ENCODE data around the gene MMP10.

MMP10 gene

DNA sequence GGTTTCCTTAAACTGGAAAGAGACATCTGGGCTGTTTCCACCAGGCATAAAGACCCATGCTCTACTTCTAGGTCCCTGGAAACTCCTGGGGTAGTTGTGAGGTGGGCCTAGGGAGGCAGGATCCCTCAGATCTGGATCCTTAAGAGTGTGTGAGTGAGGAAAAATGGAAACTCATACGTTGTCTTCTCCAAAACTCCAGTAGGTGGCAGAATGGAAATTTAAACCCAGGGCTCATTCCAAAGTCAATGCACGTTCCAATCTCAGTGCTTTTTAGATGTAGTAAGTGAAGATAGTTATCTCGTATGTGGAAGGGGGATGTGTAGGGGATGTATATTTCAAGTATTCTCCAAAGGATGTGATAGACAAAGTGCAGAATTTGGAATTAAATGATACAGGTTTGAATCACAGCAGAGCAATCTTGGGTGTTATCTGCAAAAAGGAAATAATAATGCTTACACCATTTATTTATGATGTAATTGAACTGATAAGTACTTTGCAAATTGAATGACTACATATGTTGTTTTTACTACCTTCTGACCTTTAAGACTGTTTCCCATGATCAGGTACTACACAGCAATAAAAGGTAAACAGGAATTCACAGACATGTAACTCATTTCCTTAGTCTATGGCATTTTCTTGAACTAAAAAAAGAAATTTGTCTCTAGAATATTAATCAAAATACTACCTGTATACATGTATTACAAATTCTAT lies 30.7 kb upstream of the MMP10 start:
- DNase-seq (ENCODE audit: extremely low spot score), result no peak
- TF ChIP-seq, protein P1, sequence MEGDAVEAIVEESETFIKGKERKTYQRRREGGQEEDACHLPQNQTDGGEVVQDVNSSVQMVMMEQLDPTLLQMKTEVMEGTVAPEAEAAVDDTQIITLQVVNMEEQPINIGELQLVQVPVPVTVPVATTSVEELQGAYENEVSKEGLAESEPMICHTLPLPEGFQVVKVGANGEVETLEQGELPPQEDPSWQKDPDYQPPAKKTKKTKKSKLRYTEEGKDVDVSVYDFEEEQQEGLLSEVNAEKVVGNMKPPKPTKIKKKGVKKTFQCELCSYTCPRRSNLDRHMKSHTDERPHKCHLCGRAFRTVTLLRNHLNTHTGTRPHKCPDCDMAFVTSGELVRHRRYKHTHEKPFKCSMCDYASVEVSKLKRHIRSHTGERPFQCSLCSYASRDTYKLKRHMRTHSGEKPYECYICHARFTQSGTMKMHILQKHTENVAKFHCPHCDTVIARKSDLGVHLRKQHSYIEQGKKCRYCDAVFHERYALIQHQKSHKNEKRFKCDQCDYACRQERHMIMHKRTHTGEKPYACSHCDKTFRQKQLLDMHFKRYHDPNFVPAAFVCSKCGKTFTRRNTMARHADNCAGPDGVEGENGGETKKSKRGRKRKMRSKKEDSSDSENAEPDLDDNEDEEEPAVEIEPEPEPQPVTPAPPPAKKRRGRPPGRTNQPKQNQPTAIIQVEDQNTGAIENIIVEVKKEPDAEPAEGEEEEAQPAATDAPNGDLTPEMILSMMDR (IDR thresholded peaks at IDR 0.05; ENCODE audit: control extremely low read depth, extremely low read depth, low read depth, missing control alignments), result peak; percentile 13
- ChIA-PET CTCF (interaction anchor here (1.0 to 1.7 kb wide), 3 partner anchors 8 to 81 kb away, joined by 3 to 6 read pairs (median 3); no protein-coding TSS in a partner anchor), POLR2A (no interaction called here)

DNA sequence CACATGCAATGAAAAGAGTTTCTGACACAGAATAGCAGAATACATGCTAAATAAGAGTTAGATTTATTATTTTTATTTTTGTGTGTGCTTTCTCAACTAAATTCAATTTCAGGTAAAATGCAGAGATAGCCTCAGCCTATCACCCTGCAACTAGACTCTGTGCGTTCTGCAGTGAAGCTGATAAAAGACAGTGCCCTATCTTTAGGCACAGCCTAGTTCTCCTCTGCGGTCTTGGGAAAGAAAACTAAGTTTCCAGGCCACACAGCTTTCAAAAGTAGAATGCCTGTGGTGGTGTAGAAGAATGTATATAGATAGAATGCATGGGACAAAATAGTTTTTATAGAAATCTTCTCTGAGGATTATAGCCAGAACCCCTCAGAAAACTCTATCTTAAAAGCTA lies 29.5 kb upstream of the MMP10 start:
- TF ChIP-seq, protein P1 (IDR thresholded peaks at IDR 0.05; ENCODE audit: control extremely low read depth, extremely low read depth, low read depth, missing control alignments), result no peak
- no peak for DNase-seq (ENCODE audit: extremely low spot score)
- CTCF ChIA-PET, result interaction anchor here (1.0 to 1.7 kb wide), 3 partner anchors 9 to 82 kb away, joined by 3 to 6 read pairs (median 3); no protein-coding TSS in a partner anchor
- POLR2A ChIA-PET, result no interaction called here

DNA sequence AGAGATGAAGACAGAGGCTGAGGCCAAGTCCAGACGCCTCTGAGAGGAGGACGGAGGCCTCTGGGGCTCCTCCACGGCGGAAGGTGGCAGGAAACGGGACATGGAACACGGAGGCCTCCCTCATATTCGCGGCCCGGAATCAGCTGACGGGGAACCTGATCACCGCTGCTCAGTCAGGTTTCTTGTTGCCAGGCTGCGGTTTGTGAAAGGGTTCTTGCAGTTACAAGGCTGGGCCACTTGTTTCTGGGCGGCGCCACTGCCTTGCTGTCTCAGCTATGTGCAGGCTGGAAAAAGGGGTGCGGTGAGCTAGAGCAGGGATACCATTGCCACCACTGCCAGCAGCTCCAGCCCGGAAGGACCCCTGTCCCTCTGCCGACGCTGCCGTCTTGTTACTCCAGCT lies 27.5 kb upstream of the MMP10 start:
- no peak for DNase-seq (ENCODE audit: extremely low spot score)
- TF ChIP-seq, protein P1 (IDR thresholded peaks at IDR 0.05; ENCODE audit: control extremely low read depth, extremely low read depth, low read depth, missing control alignments), result no peak
- CTCF ChIA-PET, result no interaction called here
- POLR2A ChIA-PET, result no interaction called here

DNA sequence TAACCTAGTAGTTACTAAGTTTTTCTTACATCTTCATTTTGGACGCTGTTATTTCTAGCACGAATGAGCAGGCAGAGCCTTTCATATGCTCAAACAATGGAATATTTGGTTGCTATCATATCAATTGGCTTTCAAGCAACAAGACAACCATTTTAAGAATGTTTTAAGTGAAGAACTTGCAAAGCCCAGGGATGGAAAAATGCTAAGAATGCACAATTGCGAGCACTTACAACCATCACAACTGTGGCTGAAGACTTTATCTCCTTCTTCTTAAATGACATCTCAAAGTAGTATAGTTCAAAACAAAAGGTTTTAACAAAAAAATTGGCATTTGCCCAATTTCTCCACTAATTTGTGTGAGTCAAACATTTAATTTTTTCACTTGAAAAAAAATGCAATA lies 25.9 kb upstream of the MMP10 start:
- DNase-seq (ENCODE audit: extremely low spot score), result no peak
- ChIA-PET POLR2A (no interaction called here), CTCF (no interaction called here)
- TF ChIP-seq, protein P1 (IDR thresholded peaks at IDR 0.05; ENCODE audit: control extremely low read depth, extremely low read depth, low read depth, missing control alignments), result no peak

DNA sequence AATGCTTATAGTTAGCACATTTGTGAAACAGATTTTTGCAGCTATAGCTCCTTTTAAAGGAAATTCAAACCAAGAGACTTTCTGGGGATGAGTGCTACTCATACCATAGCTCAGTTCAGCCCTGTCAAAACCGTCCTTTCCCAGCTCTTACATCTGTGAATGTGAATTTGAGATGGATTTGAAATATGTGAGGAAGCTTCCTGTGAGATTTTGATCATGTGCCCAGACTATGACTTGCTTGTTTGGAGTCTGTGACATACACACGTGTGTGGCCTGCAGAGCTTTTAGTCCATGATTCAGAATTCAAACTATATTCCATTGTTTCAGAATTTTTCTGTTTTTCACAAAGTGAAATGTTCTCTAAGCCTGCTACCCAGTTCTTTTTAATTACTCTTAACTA lies 21.9 kb upstream of the MMP10 start:
- DNase-seq (ENCODE audit: extremely low spot score), result no peak
- TF ChIP-seq, protein P1 (IDR thresholded peaks at IDR 0.05; ENCODE audit: control extremely low read depth, extremely low read depth, low read depth, missing control alignments), result no peak
- ChIA-PET CTCF (interaction anchor here (1.0 kb wide), 1 partner anchor 26 kb away, joined by 3 read pairs; no protein-coding TSS in a partner anchor), POLR2A (no interaction called here)

DNA sequence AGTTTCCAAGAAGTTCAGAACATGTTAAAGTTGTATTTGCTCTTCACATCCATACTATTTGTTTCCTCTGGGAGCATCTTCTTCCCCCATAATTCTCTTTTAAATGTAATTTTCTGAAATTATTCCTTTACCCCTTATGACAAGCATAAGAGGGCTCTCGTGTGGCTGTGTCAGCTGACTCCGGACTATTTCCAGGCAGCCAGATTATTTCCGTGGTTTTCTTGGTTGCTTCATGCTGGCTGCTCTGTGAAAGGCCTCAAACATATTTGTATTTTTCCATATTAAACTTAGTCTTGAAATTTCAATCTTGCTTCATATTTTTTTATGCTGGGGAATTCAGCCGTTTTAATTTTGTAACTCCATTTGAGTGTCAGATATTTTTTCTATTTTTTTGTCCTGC lies 20.3 kb upstream of the MMP10 start:
- ChIA-PET POLR2A (no interaction called here), CTCF (no interaction called here)
- no peak for DNase-seq (ENCODE audit: extremely low spot score)
- TF ChIP-seq, protein P1 (IDR thresholded peaks at IDR 0.05; ENCODE audit: control extremely low read depth, extremely low read depth, low read depth, missing control alignments), result no peak
